ENCODE data around the gene GNG7.

Gene GNG7

DNA sequence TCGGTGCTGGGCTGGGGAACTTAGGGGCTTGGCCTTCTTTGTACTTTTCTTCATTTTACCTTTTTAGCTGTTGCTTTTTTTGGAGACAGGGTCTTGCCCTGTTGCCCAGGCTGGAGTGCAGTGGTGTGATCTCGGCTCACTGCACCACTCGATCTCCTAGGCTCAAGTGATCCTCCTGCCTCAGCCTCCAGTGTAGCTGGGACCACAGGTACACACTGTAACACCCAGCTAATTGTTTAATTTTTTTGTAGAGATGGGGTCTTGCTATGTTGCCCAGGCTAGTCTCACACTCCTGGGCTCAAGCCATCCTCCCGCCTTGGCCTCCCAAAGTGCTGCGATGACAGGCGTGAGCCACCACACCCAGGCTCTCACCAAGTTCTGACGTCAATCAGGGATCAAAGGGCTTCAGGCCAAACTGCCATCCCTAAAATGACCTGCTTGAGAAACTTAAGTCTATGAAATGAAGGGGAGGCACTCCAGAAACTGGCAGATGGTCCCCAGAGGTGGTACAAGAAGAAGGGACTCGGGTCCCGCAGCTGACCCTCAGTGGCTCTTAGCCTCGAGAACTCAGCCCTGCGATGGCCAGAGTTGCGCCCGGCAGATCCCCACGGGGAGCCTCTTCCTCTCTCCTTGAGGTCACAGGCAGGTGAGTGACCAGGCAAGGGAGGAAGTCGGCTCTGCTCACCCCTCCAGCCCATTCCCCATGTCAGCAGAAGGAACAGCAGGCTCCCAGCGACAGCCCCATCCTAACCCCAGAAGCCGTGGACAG is 61.7 kb downstream of the GNG7 start:
- no peak for DNase-seq (ENCODE audit: insufficient read length, low spot score)
- TF ChIP-seq POU2F2 (IDR thresholded peaks at IDR 0.05; ENCODE audit: low read depth, low read length) = no peak
- no peak for TF ChIP-seq TAF1 (IDR thresholded peaks at IDR 0.05; ENCODE audit: low read depth, low read length)
- no peak for TF ChIP-seq POLR2A (IDR thresholded peaks at IDR 0.05; ENCODE audit: low read depth, low read length)
- TF ChIP-seq PAX5 (IDR thresholded peaks at IDR 0.05; ENCODE audit: insufficient read depth, low read length, severe bottlenecking) = no peak
- no peak for TF ChIP-seq SPI1 (IDR thresholded peaks at IDR 0.05; ENCODE audit: low read depth, low read length)
- TF ChIP-seq POLR2AphosphoS5 (IDR thresholded peaks at IDR 0.05; ENCODE audit: low read depth, low read length) = no peak
- no peak for FAIRE-seq

DNA sequence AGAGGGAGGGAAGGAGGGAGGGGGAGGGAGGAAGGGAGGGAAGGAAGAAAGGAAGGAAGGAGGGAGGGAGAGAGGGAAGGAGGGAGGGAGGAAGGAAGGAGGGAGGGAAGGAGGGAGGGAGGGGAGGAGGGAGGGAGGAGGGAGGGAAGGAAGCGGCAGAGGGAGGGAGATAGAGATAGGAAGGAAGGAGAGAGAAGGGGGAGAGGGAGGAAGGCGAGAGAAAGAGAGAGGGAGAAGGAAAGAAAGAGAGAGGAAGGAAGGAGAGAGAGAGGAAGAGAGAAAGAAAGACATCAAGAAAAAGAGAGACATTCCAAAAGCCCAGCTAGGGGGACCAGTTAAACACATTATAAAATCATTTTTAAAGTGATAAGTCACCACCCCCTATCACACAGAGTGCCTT is 62.5 kb downstream of the GNG7 start:
- no peak for TF ChIP-seq PAX5 (IDR thresholded peaks at IDR 0.05; ENCODE audit: insufficient read depth, low read length, severe bottlenecking)
- no peak for TF ChIP-seq POLR2AphosphoS5 (IDR thresholded peaks at IDR 0.05; ENCODE audit: low read depth, low read length)
- TF ChIP-seq POU2F2 (IDR thresholded peaks at IDR 0.05; ENCODE audit: low read depth, low read length) = no peak
- TF ChIP-seq TAF1 (IDR thresholded peaks at IDR 0.05; ENCODE audit: low read depth, low read length) = no peak
- no peak for TF ChIP-seq POLR2A (IDR thresholded peaks at IDR 0.05; ENCODE audit: low read depth, low read length)
- no peak for TF ChIP-seq SPI1 (IDR thresholded peaks at IDR 0.05; ENCODE audit: low read depth, low read length)
- FAIRE-seq (no peak), DNase-seq (ENCODE audit: insufficient read length, low spot score) (no peak)

DNA sequence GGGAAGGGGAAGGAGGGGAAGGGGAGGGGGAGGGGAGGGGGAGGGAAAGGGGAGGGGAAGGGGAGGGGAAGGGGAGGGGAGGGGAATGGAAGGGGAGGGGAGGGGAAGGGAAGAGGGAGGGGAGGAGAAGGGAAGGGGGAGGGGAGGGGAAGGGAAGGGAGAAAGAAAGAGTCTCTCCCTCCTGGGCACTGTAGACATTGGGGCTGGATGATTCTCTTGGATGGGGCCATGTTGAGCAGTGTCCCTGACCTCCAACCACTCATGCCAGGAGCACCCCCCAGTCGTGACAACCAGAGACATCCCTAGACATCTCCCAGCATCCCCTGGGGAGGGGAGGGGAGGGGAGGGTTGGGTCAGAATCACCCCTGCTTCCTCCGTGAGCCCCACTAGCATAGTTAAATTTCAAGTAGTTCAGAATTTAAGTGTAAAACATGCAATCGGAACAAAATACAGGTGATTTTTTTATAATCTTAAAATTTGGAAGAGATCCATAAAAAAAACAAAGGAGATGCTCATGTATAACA is 64.0 kb downstream of the GNG7 start:
- FAIRE-seq (no peak), DNase-seq (ENCODE audit: insufficient read length, low spot score) (no peak)
- TF ChIP-seq SPI1 (IDR thresholded peaks at IDR 0.05; ENCODE audit: low read depth, low read length) (no peak), POU2F2 (IDR thresholded peaks at IDR 0.05; ENCODE audit: low read depth, low read length) (no peak), POLR2AphosphoS5 (IDR thresholded peaks at IDR 0.05; ENCODE audit: low read depth, low read length) (no peak), PAX5 (IDR thresholded peaks at IDR 0.05; ENCODE audit: insufficient read depth, low read length, severe bottlenecking) (no peak), TAF1 (IDR thresholded peaks at IDR 0.05; ENCODE audit: low read depth, low read length) (no peak), POLR2A (IDR thresholded peaks at IDR 0.05; ENCODE audit: low read depth, low read length) (no peak)

DNA sequence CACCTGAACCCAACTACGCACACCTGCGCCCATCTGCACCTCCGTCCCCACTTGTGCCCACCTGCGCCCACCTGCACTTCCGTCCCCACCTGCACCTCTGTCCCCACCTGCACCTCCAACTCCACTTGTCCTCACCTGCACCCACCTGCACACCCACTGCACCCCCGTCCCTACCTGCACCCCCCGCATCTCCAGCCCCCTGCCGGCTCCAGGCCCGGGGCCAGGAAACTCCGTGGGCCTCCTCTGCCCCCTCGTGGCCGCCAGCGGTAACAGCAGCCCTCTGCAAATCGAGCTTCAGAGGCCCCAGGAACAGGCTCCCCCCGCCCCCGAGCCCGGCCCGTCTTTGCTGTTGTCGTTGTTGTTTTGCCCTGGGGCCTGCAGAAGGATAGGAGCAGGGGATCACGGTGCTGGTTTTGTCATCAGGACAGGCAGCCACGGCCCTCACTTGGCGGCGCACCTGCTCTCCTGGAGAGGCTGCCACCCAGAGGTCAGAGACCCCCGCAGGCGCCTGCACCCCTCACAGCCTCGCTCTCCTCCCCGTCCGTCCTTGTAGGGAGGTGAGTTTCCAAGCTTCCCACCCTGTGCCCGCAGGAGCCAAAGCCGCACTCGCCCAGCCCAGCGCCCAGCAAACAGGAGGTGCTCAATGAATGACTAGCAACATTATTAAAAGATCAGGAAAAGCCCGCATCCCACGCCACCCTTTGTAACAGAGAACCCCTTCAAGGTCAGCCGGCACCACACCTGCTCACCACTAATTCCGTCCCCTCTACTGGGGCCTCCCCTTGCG is 65.4 kb downstream of the GNG7 start:
- no peak for TF ChIP-seq PAX5 (IDR thresholded peaks at IDR 0.05; ENCODE audit: insufficient read depth, low read length, severe bottlenecking)
- TF ChIP-seq POLR2AphosphoS5 (IDR thresholded peaks at IDR 0.05; ENCODE audit: low read depth, low read length) = no peak
- no peak for TF ChIP-seq SPI1 (IDR thresholded peaks at IDR 0.05; ENCODE audit: low read depth, low read length)
- TF ChIP-seq TAF1 (IDR thresholded peaks at IDR 0.05; ENCODE audit: low read depth, low read length) = no peak
- TF ChIP-seq POLR2A (IDR thresholded peaks at IDR 0.05; ENCODE audit: low read depth, low read length) = no peak
- TF ChIP-seq POU2F2 (IDR thresholded peaks at IDR 0.05; ENCODE audit: low read depth, low read length) = no peak
- FAIRE-seq (peak; percentile 88), DNase-seq (ENCODE audit: insufficient read length, low spot score) (peak; percentile 94)

DNA sequence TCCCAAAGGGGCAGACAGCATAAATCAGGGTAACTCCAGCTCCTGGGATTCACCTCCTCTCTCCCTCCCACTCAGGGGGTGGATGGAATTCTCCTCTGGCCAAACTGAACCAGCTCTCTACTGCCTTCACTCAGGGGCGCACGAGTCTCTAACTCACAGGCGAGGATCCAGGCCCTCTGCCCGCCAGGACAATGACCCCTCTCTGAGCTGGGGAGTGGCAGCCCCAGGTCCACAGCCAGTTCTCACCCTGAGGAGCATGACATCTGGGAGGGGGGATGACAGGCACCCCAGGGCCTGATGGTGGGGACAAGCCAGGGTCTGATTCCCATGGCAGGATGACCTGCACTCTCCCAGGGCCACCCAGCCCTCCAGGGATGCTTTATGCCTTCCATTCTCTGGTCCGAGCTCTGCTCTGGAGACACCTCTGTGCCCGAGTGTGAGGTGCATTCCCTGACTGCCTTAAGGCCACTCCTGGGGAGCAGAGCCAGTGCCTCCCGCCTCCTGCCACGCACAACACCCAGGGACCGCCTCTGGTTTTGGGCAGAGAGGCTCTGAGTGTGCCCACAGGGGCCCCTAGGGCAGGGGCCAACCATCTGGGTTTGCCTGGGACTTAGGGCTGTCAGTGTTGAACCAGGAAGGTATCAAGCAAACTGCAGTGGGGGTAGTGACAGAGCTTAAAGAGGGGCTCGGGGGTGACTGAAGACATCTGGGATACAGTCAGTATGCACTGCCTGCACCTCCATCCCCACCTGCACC is 66.2 kb downstream of the GNG7 start:
- no peak for FAIRE-seq
- TF ChIP-seq POLR2A (IDR thresholded peaks at IDR 0.05; ENCODE audit: low read depth, low read length) = no peak
- no peak for TF ChIP-seq SPI1 (IDR thresholded peaks at IDR 0.05; ENCODE audit: low read depth, low read length)
- no peak for TF ChIP-seq POLR2AphosphoS5 (IDR thresholded peaks at IDR 0.05; ENCODE audit: low read depth, low read length)
- TF ChIP-seq POU2F2 (IDR thresholded peaks at IDR 0.05; ENCODE audit: low read depth, low read length) = no peak
- no peak for TF ChIP-seq PAX5 (IDR thresholded peaks at IDR 0.05; ENCODE audit: insufficient read depth, low read length, severe bottlenecking)
- no peak for TF ChIP-seq TAF1 (IDR thresholded peaks at IDR 0.05; ENCODE audit: low read depth, low read length)
- no peak for DNase-seq (ENCODE audit: insufficient read length, low spot score)

DNA sequence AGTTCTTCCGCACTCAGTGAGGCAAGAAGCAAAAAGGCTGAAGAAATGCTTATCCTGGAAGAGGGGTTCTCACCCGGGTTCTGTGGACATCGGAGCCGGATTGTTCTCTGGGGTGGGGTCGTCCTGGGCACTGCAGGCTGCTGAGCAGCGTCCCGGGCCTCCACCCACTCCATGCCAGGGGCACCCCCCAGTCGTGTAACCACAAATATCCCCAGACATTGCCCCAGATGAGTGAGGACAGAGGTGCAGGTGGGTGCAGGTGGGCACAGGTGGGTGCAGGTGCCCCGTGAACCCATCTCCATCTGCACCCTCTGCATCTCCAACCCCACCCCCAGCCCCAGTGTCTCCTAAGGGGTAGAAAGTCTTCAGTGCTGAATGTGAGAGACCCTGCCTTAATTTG is 67.5 kb downstream of the GNG7 start:
- TF ChIP-seq SPI1 (IDR thresholded peaks at IDR 0.05; ENCODE audit: low read depth, low read length) (no peak), TAF1 (IDR thresholded peaks at IDR 0.05; ENCODE audit: low read depth, low read length) (no peak), POLR2AphosphoS5 (IDR thresholded peaks at IDR 0.05; ENCODE audit: low read depth, low read length) (no peak)
- DNase-seq (ENCODE audit: insufficient read length, low spot score) (no peak), FAIRE-seq (no peak)

DNA sequence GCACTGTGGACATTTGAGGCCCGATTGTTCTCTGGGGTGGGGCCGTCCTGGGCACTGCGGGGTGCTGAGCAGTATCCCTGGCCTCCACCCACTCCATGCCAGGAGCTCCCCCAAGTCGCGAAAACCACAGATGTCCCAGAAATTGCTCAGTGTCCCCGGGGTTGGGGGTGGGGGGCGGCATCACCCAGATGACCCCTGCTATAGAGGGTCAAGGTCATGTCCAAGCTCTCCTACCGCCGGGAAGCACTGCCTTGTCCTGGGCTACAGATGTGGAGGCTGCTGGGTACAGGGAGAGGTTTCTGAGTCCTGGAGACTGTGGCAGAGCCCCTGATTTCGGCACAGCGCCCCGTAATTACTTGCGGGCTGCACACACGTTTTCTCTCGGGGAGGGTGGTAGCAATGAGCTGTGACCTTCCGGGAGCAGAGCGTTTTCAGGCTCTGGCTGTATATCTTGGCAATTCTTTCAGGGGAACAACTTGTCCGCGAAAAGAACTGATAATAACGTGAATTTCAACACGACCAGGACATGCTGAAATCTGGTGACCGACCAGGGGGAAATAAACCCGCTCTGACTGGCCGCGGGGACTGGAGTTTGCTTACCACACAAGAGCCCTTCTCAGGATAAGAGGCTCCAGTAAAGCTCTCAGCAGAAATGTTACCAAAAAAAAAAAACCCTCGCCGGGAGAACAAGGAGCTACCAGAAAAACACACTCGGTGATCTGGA is 68.1 kb downstream of the GNG7 start:
- FAIRE-seq = no peak
- DNase-seq (ENCODE audit: insufficient read length, low spot score) = no peak
- TF ChIP-seq POLR2AphosphoS5 (IDR thresholded peaks at IDR 0.05; ENCODE audit: low read depth, low read length) = no peak
- TF ChIP-seq POLR2A (IDR thresholded peaks at IDR 0.05; ENCODE audit: low read depth, low read length) = no peak
- no peak for TF ChIP-seq PAX5 (IDR thresholded peaks at IDR 0.05; ENCODE audit: insufficient read depth, low read length, severe bottlenecking)
- no peak for TF ChIP-seq TAF1 (IDR thresholded peaks at IDR 0.05; ENCODE audit: low read depth, low read length)
- TF ChIP-seq SPI1 (IDR thresholded peaks at IDR 0.05; ENCODE audit: low read depth, low read length) = no peak
- no peak for TF ChIP-seq POU2F2 (IDR thresholded peaks at IDR 0.05; ENCODE audit: low read depth, low read length)

DNA sequence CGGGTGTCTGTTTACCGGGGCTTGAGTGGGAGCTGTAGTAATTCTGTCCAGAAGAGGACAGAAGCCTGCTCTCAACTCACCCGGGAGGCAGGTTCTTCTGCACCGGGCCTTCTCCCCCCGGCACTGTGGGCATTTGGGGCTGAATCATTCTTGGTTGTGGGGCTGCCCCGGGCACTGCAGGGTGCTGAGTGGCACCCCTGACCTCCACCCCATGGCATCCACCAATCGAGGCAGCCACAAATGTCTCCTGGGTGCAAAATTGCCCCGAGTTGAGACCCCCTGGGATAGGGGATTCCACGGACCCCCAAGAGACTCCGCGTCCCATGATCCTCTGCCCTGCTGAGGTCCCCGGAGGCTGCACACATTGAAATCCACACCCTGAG is 68.8 kb downstream of the GNG7 start:
- DNase-seq (ENCODE audit: insufficient read length, low spot score) (no peak), FAIRE-seq (no peak)
- no peak for TF ChIP-seq POLR2A (IDR thresholded peaks at IDR 0.05; ENCODE audit: low read depth, low read length)

Measured in GM12891 (cell line).